NCI-H1105 (cell line): ENCODE data around the gene STK33.
A peak's percentile ranks its signal among the peaks of the same experiment; 100 is the strongest.

ENCODE experiments used
- DNase-seq: peaks from one replicate; lab custom pipeline; 2025; lab: John Stamatoyannopoulos, UW

STK33 gene

DNA sequence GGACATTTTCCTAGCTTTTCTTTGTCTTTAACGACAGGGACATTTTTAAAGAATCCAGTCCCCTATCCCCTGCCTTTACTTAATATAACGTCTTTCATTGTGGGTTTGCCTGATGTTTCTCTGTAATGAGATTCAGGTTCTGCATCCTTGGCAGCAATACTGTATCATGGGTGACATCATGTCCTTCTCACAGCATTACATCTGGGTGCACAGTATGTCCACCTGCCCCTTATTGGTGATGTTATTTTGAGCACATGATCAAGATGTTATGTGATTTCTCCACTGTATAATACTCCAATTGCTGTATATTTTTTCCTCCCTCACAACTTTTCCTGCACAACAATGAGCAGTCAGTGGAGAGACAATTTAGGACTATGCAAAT, 9.7 kb upstream of the STK33 start:
- DNase-seq, result no peak

- no peak for DNase-seq
These were observed 7.5 kb upstream of the STK33 start for GRCh38 chr11:8601376-8602133.

GRCh38 chr11:8598506-8598905, 4.5 kb upstream of the STK33 start:
- DNase-seq, result no peak

DNA sequence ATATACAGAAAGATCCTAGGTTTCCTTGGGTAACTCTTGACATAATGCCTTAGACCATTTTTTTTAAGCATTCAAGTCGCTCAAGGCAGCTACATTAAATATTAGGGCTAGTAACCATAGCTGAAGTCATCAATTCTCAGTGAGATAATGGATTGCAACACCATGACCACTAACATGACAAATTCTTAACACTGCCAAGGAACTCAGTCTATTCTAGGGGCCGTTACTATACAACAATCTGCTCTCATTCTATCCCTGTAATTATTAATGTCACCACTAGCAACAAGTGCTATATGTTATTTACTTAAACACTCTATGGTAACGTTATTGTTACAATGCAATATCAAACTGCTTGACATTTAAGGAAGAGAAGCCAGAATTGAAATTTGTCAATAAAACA, 3.2 kb upstream of the STK33 start:
- no peak for DNase-seq

GRCh38 chr11:8596504-8597046, 2.5 kb upstream of the STK33 start:
- no peak for DNase-seq

GRCh38 chr11:8593455-8593854, 573 bp downstream of the STK33 start:
- no peak for DNase-seq

DNA sequence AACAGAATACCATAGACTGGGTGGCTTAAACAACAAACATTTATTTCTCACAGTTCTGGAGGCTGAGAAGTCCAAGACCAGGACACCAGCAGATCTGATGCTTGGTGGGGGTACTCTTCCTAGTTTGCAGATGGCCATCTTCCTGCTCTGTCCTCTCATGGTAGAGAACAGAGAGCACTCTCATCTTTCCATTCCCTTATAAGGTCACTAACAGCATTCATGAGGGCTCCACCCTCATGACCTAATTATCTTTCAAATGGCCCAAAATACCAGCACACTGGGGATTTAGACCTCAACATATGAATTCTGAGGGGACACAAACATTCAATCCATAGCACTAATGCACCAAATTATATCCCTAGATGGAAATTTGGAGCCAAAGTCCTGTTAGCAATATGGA, 6.1 kb downstream of the STK33 start:
- DNase-seq, result no peak

GRCh38 chr11:8586805-8587204, 7.2 kb downstream of the STK33 start:
- DNase-seq, result no peak

- DNase-seq, result no peak
These were observed 7.8 kb downstream of the STK33 start for GRCh38 chr11:8586184-8586583.

DNA sequence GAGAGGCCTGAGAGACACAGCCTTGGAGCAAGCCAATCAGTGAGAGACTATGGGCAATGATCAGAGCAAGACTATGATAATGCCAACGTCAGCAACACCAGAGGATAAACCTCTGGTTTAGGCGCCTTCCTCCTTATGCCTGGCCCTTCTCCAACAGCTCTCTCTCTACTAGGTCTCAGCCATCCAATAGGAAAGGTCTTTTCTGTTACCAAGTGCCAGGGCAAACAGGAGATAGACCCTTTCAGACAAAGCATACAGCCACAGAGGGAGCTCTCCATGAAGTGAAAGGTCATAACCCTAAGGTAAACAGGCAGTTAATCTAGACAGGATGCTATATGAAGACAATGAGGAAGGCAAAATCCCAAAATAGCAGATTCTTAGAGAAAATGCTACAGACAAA, 9.5 kb downstream of the STK33 start:
- DNase-seq, result peak; percentile 6

- DNase-seq, result no peak
These were observed 9.9 kb downstream of the STK33 start for GRCh38 chr11:8584082-8584481.

- no peak for DNase-seq
These were observed 12.7 kb downstream of the STK33 start for GRCh38 chr11:8581300-8581699.

DNA sequence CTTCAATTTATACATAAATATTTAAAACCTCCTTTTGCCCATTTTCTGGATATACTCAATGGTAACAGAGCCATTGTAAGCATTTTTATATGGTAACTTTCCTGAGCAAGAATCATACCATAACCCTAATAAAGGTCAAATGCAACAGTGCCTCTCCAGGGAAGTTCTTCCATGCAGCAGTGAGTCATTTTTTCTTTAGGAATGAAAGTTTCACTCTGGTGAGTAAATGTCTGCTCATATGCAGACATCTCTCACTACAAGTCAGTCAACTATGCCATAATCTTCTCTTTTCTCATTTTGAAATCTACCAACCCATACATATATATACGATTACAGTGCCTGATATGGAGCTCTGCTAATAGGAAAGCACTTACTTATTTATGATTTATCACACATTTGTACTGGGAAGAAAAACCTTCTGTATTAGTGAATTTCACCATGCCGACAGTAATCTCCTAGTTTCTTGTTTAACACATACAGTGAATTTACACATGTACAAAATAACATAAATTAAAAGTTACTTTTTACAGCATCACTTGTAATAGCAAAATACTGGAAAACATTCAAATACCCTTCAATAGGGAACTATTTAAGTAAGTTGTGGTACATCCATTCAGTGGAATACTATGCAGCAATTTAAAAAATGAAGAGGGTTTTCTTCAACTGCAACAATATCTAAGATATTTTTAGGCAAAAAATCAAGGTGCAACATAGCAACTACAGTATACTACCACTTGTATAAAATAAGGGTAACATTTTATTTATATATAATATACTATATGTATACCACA, 16.0 kb downstream of the STK33 start:
- no peak for DNase-seq

DNA sequence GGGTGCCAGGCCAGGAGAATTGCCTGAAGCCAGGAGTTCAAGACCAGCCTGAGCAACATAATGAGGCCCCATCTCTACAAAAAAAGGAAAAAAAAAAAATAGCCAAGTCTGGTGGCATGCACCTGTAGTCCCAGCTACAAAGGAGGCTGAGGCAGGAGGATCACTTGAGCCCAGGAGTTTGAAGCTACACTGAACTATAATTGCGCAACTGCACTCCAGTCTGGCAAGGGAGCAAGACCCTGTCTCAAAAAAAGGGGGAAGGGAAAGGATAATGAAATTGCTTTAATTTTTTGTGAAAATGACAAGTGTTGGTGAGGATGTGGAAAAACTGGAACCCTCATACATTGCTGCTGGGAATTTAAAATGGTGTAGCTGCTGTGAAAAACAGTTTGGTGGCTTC, 19.2 kb downstream of the STK33 start:
- no peak for DNase-seq

GRCh38 chr11:8573777-8574176, 20.3 kb downstream of the STK33 start:
- no peak for DNase-seq

- DNase-seq, result no peak
These were observed 26.3 kb downstream of the STK33 start for GRCh38 chr11:8567602-8568198.

- DNase-seq, result peak; percentile 29
These were observed 27.3 kb downstream of the STK33 start for GRCh38 chr11:8566613-8567210.

- DNase-seq, result no peak
These were observed 29.5 kb downstream of the STK33 start for GRCh38 chr11:8564526-8564925.

- no peak for DNase-seq
These were observed 32.6 kb downstream of the STK33 start for GRCh38 chr11:8561461-8561860.

DNA sequence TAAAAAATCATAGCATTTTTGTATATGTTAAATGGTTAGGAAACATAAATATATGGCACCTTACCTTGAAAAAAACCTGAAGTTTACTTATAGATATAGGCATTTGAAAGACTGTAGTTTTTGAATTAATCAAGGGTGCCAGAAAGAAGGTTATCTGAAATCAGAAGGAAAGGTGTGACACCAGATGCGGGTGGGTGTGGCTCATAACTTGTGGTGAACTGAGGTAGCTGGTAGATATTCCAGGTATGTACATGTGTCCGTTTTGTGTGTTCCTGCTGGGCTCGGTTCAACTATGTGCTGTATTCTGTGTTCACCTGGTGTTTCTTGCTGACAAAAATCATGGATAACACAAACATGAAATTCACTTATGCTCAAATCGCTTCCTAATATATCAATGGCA, 35.6 kb downstream of the STK33 start:
- DNase-seq, result no peak

- DNase-seq, result no peak
These were observed 48.2 kb downstream of the STK33 start for GRCh38 chr11:8545698-8546366.

DNA sequence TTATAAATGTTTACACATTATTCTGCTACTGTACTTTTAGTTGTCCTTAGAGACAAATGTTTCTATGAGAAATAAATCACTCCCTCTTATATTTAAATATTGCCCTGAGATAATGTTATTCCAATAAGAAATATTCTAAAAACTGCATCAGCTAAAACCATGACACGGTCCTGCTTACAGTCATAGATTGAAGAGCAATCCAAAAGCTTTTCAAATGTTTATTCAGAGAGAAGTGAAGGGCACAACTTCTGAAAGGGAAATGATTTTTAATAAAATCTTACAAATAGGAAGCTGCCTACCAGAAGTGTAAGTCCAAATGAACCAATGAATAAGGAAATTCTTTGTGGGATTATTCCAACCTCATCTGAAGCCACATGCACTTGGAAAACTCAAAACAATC, 49.2 kb downstream of the STK33 start:
- no peak for DNase-seq
